ENCODE measurements around the gene MPPED1. TPM values are rescaled to one million over a fixed set of nuclear protein-coding genes. Genes with fewer than 3 reads are reported as not detected.

The MPPED1 gene
- total and polyA plus RNA-seq, 2 experiments from 2014 or later, result 0.30 to 0.97 TPM

DNA sequence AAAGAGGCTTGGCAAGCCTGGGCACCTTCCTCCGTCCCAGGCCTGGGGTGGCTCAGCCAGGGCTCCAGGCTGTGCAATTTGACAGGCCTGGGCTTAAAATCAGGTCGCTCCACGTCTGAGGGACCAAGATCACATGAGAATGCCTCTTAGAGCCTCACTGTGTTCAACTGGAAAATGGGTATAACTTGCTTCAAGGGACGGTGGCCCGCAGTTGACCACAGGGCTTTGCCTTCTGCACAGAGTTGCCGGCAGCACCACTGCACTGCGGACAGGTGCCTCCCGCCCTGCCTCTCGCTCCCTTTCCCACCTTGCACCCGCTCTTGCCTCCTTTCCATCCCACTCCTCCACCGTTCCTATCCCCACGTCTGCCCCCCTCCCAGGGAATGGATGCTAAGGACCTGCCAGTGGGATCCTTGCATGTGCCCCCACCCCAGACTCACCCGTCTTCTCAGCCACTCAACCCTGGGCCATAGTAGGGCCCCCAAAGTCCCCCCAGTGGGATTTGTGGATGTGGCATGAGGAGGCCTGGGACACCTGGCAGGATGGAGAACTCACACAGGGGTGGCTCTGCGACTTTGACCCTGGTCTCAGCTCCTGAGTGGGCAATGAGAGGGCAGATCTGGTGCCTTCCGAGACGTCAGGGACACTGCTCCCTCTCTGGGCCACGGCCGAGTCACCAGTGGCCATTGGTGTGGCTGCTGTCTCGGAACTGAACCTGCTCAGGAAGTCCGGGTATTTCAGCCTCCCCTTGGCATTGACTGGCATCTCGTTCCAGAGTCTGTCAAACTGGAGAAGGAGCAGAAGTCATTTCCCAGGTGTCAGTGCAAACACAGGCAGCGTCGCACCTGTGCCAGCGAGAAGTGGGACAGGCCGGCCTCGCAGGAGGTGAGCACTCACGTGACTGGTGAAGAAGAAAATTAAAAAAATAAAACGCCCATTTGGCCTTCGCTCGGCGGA is 128.0 kb downstream of the MPPED1 start:
- no peak overlapping the region for H3K4me2 ChIP-seq
- no peak for TF ChIP-seq EZH2phosphoT487 (IDR thresholded peaks at IDR 0.05; ENCODE audit: low read depth, severe bottlenecking, unreplicated experiment)
- no peak for TF ChIP-seq EZH2 (IDR thresholded peaks at IDR 0.05; ENCODE audit: borderline replicate concordance)
- TF ChIP-seq, protein P1, sequence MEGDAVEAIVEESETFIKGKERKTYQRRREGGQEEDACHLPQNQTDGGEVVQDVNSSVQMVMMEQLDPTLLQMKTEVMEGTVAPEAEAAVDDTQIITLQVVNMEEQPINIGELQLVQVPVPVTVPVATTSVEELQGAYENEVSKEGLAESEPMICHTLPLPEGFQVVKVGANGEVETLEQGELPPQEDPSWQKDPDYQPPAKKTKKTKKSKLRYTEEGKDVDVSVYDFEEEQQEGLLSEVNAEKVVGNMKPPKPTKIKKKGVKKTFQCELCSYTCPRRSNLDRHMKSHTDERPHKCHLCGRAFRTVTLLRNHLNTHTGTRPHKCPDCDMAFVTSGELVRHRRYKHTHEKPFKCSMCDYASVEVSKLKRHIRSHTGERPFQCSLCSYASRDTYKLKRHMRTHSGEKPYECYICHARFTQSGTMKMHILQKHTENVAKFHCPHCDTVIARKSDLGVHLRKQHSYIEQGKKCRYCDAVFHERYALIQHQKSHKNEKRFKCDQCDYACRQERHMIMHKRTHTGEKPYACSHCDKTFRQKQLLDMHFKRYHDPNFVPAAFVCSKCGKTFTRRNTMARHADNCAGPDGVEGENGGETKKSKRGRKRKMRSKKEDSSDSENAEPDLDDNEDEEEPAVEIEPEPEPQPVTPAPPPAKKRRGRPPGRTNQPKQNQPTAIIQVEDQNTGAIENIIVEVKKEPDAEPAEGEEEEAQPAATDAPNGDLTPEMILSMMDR (IDR thresholded peaks at IDR 0.05; ENCODE audit: poor library complexity), result no peak

DNA sequence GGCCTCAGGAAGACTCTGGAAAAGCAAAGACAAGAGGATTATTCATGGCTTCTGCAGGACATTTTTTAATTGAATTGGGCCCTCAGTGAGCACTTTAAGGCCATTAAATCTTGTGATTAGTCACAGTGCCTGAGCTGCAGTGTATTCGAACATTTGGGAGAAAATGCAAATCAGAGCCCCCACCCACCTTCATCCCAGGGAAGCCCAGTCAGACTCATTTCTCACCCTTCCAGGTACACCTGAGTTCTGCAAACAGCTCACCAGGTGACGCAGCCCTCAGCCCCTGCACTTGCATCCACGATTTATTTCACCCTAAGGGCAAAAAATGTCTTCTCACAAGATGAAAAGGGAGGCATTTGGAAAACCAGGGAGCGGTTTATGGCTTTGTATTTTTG is 128.7 kb downstream of the MPPED1 start:
- H2AFZ ChIP-seq, result no peak overlapping the region
- no peaks in the 10 kb centered on the region for H3K9me3 ChIP-seq (ENCODE audit: low read depth)
- no peak overlapping the region for H3K27ac ChIP-seq
- H4K20me1 ChIP-seq (ENCODE audit: insufficient read depth, poor library complexity, severe bottlenecking), result no peaks in the 10 kb centered on the region
- no peak for DNase-seq (ENCODE audit: low spot score)
- no peak overlapping the region for H3K4me3 ChIP-seq
- H3K4me2 ChIP-seq, result no peak overlapping the region
- H3K27me3 ChIP-seq, result no peaks in the 10 kb centered on the region
- TF ChIP-seq EZH2phosphoT487 (IDR thresholded peaks at IDR 0.05; ENCODE audit: low read depth, severe bottlenecking, unreplicated experiment), result no peak
- TF ChIP-seq EZH2 (IDR thresholded peaks at IDR 0.05; ENCODE audit: borderline replicate concordance), result no peak
- TF ChIP-seq, protein P1 (IDR thresholded peaks at IDR 0.05; ENCODE audit: poor library complexity), result no peak
- H3K9me2 ChIP-seq (replicated peaks; ENCODE audit: insufficient read depth), result no peaks in the 10 kb centered on the region
- no peaks in the 10 kb centered on the region for H3K4me1 ChIP-seq (ENCODE audit: insufficient read depth)
- no peaks in the 10 kb centered on the region for H3K79me2 ChIP-seq
- WGBS (ENCODE audit: low lambda C conversion rate, missing lambda C conversion rate), result 59% methylated on average over 4 of the region's 4 CpGs
- H3K36me3 ChIP-seq (replicated peaks; ENCODE audit: insufficient read depth, low read depth), result no peaks in the 10 kb centered on the region

More for the DNA sequence above, 128.0 kb downstream of the MPPED1 start:
- no peak overlapping the region for H2AFZ ChIP-seq
- H4K20me1 ChIP-seq (ENCODE audit: insufficient read depth, poor library complexity, severe bottlenecking), result no peaks in the 10 kb centered on the region
- H3K9me3 ChIP-seq (ENCODE audit: low read depth), result no peaks in the 10 kb centered on the region
- 92% methylated on average over 31 of the region's 31 CpGs for WGBS (ENCODE audit: low lambda C conversion rate, missing lambda C conversion rate)
- H3K9me2 ChIP-seq (replicated peaks; ENCODE audit: insufficient read depth), result no peaks in the 10 kb centered on the region
- H3K36me3 ChIP-seq (replicated peaks; ENCODE audit: insufficient read depth, low read depth), result no peaks in the 10 kb centered on the region
- no peak overlapping the region for H3K4me3 ChIP-seq
- no peak overlapping the region for H3K27ac ChIP-seq
- H3K27me3 ChIP-seq, result no peaks in the 10 kb centered on the region
- no peaks in the 10 kb centered on the region for H3K79me2 ChIP-seq
- DNase-seq (ENCODE audit: low spot score), result no peak
- no peaks in the 10 kb centered on the region for H3K4me1 ChIP-seq (ENCODE audit: insufficient read depth)

- Histone ChIP-seq H3K4me3 (no peak overlapping the region), H2AFZ (no peak overlapping the region), H3K4me2 (no peak overlapping the region), H3K9me3 (ENCODE audit: low read depth) (no peaks in the 10 kb centered on the region), H3K27me3 (no peaks in the 10 kb centered on the region), H4K20me1 (ENCODE audit: insufficient read depth, poor library complexity, severe bottlenecking) (no peaks in the 10 kb centered on the region), H3K36me3 (replicated peaks; ENCODE audit: insufficient read depth, low read depth) (no peaks in the 10 kb centered on the region), H3K9me2 (replicated peaks; ENCODE audit: insufficient read depth) (no peaks in the 10 kb centered on the region), H3K27ac (no peak overlapping the region), H3K4me1 (ENCODE audit: insufficient read depth) (no peaks in the 10 kb centered on the region), H3K79me2 (no peaks in the 10 kb centered on the region)
- TF ChIP-seq EZH2 (IDR thresholded peaks at IDR 0.05; ENCODE audit: borderline replicate concordance) (no peak), EZH2phosphoT487 (IDR thresholded peaks at IDR 0.05; ENCODE audit: low read depth, severe bottlenecking, unreplicated experiment) (no peak)
- TF ChIP-seq, protein P1 (IDR thresholded peaks at IDR 0.05; ENCODE audit: poor library complexity), result no peak
- DNase-seq (ENCODE audit: low spot score), result no peak
- WGBS (ENCODE audit: low lambda C conversion rate, missing lambda C conversion rate), result 88% methylated on average over 6 of the region's 6 CpGs
These were observed 129.2 kb downstream of the MPPED1 start for GRCh38 chr22:43541022-43541421.

Measured in hepatocyte (in vitro differentiated cells).